Endothelial cell of umbilical vein (primary cell): ENCODE results near the gene EEFSEC. TPM values are rescaled to one million over a fixed set of nuclear protein-coding genes. Genes with fewer than 3 reads are reported as not detected.

Experiments used
- BruUV-seq: library from RNA; stranded (reverse); fragments of 400-500 nt; replicated peaks from 2 replicates; lab custom pipeline; 2021; lab: Mats Ljungman, UMichigan
- CTCF ChIA-PET: fragments of 300-600, 350-600 bp; sonication (Branson Sonifier 250); formaldehyde crosslinking; loops from one replicate; lab custom pipeline; 2021; ENCODE audit warnings: antibody characterized with exemption, inconsistent platforms; lab: Charles Lee
- POLR2A ChIA-PET: fragments of 300-600, 350-600 bp; sonication (Branson Sonifier 250); formaldehyde crosslinking; loops from one replicate; lab custom pipeline; 2021; ENCODE audit warnings: antibody characterized with exemption, inconsistent platforms; lab: Charles Lee
- DNase-seq: peaks from one replicate; pipeline ENCODE4 v3.0.0-alpha.2; 2011; ENCODE audit warnings: low read depth, low spot score
- FAIRE-seq: peaks from 2 replicates; lab custom pipeline; 2011; peaks lifted over from hg19 to GRCh38; lab: Jason Lieb, UNC
- H2AFZ ChIP-seq: 2 replicates; pipeline ENCODE4 v1.6.0; 2012; ENCODE audit warnings: low read depth, low read length, control low read depth, inconsistent platforms
- H3K27ac ChIP-seq: 2 replicates; pipeline ENCODE4 v1.5.1; 2011; ENCODE audit warnings: low read depth, mild to moderate bottlenecking, control low read depth, low read length, moderate library complexity; ENCODE audit not compliant: insufficient read depth
- H3K27me3 ChIP-seq, 2 experiments: 2 replicates each; pipeline versions ENCODE4 v1.6.0 to v1.6.1; 2011; ENCODE audit warnings: low read length in 2 of 2, mixed read lengths in 1 of 2; ENCODE audit not compliant: control insufficient read depth in 2 of 2, insufficient read depth in 2 of 2
- H3K36me3 ChIP-seq, 2 experiments: 2 replicates in 1 of 2; 3 replicates in 1 of 2; pipeline ENCODE4 v1.5.1; 2011; ENCODE audit warnings: low read length in 2 of 2, mild to moderate bottlenecking in 1 of 2, moderate library complexity in 1 of 2; ENCODE audit not compliant: control insufficient read depth in 2 of 2, insufficient read depth in 2 of 2; ENCODE audit errors: extremely low read depth in 1 of 2
- H3K4me1 ChIP-seq: 3 replicates; pipeline ENCODE4 v1.5.1; 2011; ENCODE audit warnings: mild to moderate bottlenecking, low read length; ENCODE audit not compliant: control insufficient read depth, insufficient read depth; ENCODE audit errors: extremely low read depth
- H3K4me2 ChIP-seq: 2 replicates; pipeline ENCODE4 v1.6.1; 2011; ENCODE audit warnings: low read length, control low read depth, mixed read lengths; ENCODE audit not compliant: insufficient read depth
- H3K4me3 ChIP-seq, 3 experiments: fragments of 200-600 bp in 1 of 3; sonication (generic), shearing (Covaris generic) in 1 of 3; replicated peaks in 1 of 3; 2 replicates each; pipeline ENCODE4 v1.5.1; 2011 to 2016; ENCODE audit warnings: control low read depth in 3 of 3, low read length in 3 of 3, mild to moderate bottlenecking in 2 of 3, inconsistent platforms in 1 of 3, low read depth in 1 of 3, moderate library complexity in 1 of 3; ENCODE audit not compliant: insufficient read depth in 1 of 3
- H3K79me2 ChIP-seq: 2 replicates; pipeline ENCODE4 v1.6.0; 2012; ENCODE audit warnings: low read length, inconsistent platforms; ENCODE audit not compliant: control insufficient read depth, insufficient read depth
- H3K9ac ChIP-seq: replicated peaks from 2 replicates; pipeline ENCODE3; 2011; ENCODE audit warnings: low read length, control low read depth; ENCODE audit not compliant: insufficient read depth; ENCODE audit errors: extremely low read depth
- H3K9me1 ChIP-seq: replicated peaks from 3 replicates; pipeline ENCODE4 v1.6.0; 2011; ENCODE audit warnings: mild to moderate bottlenecking, low read length; ENCODE audit not compliant: control insufficient read depth, insufficient read depth; ENCODE audit errors: extremely low read depth
- H3K9me3 ChIP-seq: replicated peaks from 2 replicates; pipeline ENCODE4 v1.5.1; 2012; ENCODE audit warnings: low read length, inconsistent platforms; ENCODE audit not compliant: control insufficient read depth, insufficient read depth
- H4K20me1 ChIP-seq: replicated peaks from 2 replicates; pipeline ENCODE3; 2011; ENCODE audit warnings: mild to moderate bottlenecking, low read length; ENCODE audit not compliant: control insufficient read depth, insufficient read depth; ENCODE audit errors: extremely low read depth
- EZH2 ChIP-seq: IDR thresholded peaks from 2 replicates; pipeline ENCODE4 v1.6.1; 2012; ENCODE audit warnings: borderline replicate concordance, low read depth, mild to moderate bottlenecking, moderate library complexity, low read length, inconsistent platforms; ENCODE audit not compliant: severe bottlenecking
- GATA2 ChIP-seq: IDR thresholded peaks from 2 replicates; pipeline ENCODE4 v1.7.0; 2011; ENCODE audit warnings: low read depth, mild to moderate bottlenecking, moderate library complexity, mixed read lengths, low read length; ENCODE audit not compliant: insufficient read length, insufficient read depth
- MYC ChIP-seq: IDR thresholded peaks from one replicate; pipeline ENCODE4 v1.6.1; 2011; ENCODE audit warnings: mild to moderate bottlenecking, low read depth, low read length
- POLR2A ChIP-seq: IDR thresholded peaks from 2 replicates; pipeline ENCODE4 v1.6.1; 2012; ENCODE audit warnings: low read depth, mild to moderate bottlenecking, control low read depth, low read length
- POLR2AphosphoS5 ChIP-seq: IDR thresholded peaks from 2 replicates; pipeline ENCODE4 v1.6.1; 2012; ENCODE audit warnings: low read depth, mild to moderate bottlenecking, control low read depth, low read length, moderate library complexity; ENCODE audit not compliant: insufficient read depth
- dilution Hi-C: fragments of 300-500 bp; cut with MboI; formaldehyde crosslinking; loops from one replicate; pipeline ENCODE4 v1.15.0; 2019; ENCODE audit warnings: low sequenced_read_pairs; ENCODE audit not compliant: extremely low pct_ligation_motif_present
- intact Hi-C: fragments of 100-400 bp; cut with micrococcal nuclease; formaldehyde crosslinking; loops from one replicate; pipeline ENCODE4 v1.10.0; 2022
- polyA plus RNA-seq, 4 experiments: library from polyadenylated mRNA; depleted of rRNA in 3 of 4; stranded (reverse) in 3 of 4; unstranded in 1 of 4; fragments of >200 nt; gene quantifications; 2 replicates each; pipeline versions ENCODE4 v1.2.1 to v1.2.3, GENCODE V29; 2011 to 2012; ENCODE audit warnings: missing spikeins in 1 of 4
- total RNA-seq: library from RNA; stranded (reverse); gene quantifications from 2 replicates; pipeline ENCODE4 v1.2.3, GENCODE V29; 2021

Gene EEFSEC
- total and polyA plus RNA-seq, 2 donors (not counting 3 experiments of a cell fraction or from before 2014, with no cell fraction given), result 13.1 to 14.5 TPM

DNA sequence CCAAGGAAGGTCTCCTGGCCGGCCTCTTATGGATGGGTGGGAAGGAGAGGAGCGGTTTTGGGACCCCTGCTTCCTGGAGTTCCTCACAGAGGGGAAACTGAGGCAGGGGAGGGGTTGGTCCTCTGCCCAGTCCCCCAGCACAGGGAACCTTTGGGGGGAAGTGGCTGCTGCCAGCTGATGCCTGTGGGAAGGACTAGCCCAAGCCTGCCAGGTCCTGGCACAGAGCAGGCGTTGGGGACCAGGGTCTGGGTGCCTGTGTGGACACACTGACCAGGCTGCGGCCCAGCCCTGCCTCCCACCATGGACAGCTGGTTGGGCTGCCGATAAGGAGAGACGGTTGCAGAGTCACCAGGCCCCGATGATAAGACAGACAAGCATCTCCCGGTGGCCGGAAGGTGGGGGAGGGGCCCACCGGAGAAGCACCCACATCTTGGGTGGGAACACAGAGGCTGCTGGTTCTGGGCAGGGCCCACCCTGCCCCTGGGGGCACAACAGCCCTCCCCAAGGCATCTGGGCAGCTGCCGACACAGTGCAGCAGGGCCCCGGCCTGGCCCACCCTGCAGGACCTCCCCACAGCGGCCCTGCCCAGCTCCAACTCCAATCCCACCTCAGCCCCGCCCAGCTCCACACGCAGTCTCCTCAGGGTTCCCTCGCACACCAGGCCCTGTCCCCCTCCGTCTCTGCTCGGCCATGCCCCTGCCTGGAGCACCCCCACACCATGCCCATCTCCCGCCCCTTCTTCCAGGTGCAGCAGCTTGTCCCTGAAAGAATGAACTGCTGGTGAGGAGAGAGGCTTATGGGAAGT lies 262.7 kb downstream of the EEFSEC start:
- no peaks in the 10 kb centered on the region for H3K36me3 ChIP-seq
- dilution Hi-C loops, result no loop called here
- no peaks in the 10 kb centered on the region for H4K20me1 ChIP-seq
- no peaks in the 10 kb centered on the region for H3K27me3 ChIP-seq
- CTCF ChIA-PET, result interaction anchor here (1.1 to 2.2 kb wide), 2 partner anchors 10 to 189 kb away, joined by 3 to 10 read pairs; no protein-coding TSS in a partner anchor
- intact Hi-C loops, result no loop called here
- no peak overlapping the region for H2AFZ ChIP-seq
- no peak overlapping the region for H3K4me3 ChIP-seq
- no peak overlapping the region for H3K9ac ChIP-seq
- DNase-seq (no peak), FAIRE-seq (no peak)
- no peak for TF ChIP-seq GATA2
- H3K4me1 ChIP-seq, result no peaks in the 10 kb centered on the region
- H3K9me1 ChIP-seq, result no peaks in the 10 kb centered on the region
- H3K4me2 ChIP-seq, result no peak overlapping the region
- no peaks in the 10 kb centered on the region for H3K79me2 ChIP-seq
- H3K27ac ChIP-seq, result no peak overlapping the region
- POLR2A ChIA-PET, result no interaction called here
- no peaks in the 10 kb centered on the region for H3K9me3 ChIP-seq
- BruUV-seq, result no TSS peak

DNA sequence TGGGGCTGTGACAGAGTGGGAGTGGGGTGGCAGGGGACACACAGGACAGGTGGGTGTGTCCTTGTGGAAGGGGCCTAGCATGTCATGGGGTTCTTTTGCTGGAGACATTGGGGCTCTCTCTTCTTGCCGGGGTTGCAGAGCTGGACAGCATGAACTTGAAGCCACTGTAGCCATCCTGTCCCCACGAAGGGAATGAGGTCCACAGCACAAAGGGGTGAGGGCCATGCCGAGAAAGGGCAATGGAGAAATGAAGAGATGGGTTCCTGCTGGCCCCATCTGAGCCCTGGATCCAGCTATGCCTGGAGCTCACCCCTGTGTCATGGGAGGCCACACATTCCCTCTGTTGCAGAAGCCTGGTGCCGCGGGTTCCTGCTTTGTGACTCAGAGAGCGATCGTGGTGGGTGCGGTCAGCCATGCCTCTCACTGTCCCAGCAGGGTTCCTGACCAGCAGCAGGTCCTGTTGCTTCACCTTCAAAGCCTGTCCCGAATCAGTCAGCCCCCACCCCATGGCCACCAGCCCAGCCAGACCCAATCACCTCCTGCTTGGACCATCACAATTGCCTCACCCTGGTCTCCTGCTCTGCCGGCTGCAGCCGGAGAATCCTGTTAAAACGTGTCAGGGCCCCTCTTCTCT lies 263.4 kb downstream of the EEFSEC start:
- no peak overlapping the region for H2AFZ ChIP-seq
- BruUV-seq, result no TSS peak
- TF ChIP-seq POLR2AphosphoS5 (no peak), EZH2 (no peak), POLR2A (no peak), MYC (no peak), GATA2 (no peak)
- CTCF ChIA-PET, result interaction anchor here (1.1 to 2.2 kb wide), 2 partner anchors 10 to 190 kb away, joined by 3 to 10 read pairs; no protein-coding TSS in a partner anchor
- intact Hi-C loops (no loop called here), dilution Hi-C loops (no loop called here)
- no peaks in the 10 kb centered on the region for H4K20me1 ChIP-seq
- DNase-seq (no peak), FAIRE-seq (no peak)
- H3K27ac ChIP-seq, result no peak overlapping the region
- H3K79me2 ChIP-seq, result no peaks in the 10 kb centered on the region
- H3K27me3 ChIP-seq, result no peaks in the 10 kb centered on the region
- H3K9me1 ChIP-seq, result no peaks in the 10 kb centered on the region
- H3K4me3 ChIP-seq, result no peak overlapping the region
- no peaks in the 10 kb centered on the region for H3K36me3 ChIP-seq
- no peaks in the 10 kb centered on the region for H3K9me3 ChIP-seq
- POLR2A ChIA-PET, result no interaction called here
- no peak overlapping the region for H3K4me2 ChIP-seq
- no peak overlapping the region for H3K9ac ChIP-seq
- H3K4me1 ChIP-seq, result no peaks in the 10 kb centered on the region
